B cell (primary cell): ENCODE data around the gene SEMA7A. TPM values are rescaled to one million over a fixed set of nuclear protein-coding genes. Genes with fewer than 3 reads are reported as not detected.
"Not testable (repeated sequence)": the region's sequence is repeated elsewhere in the genome, so short reads cannot be mapped to it uniquely, and the experiment has no call there.

ENCODE experiments used
- ATAC-seq: fragments of 200-7000 bp; cut with Tn5 transposase; one replicate; pipeline ENCODE4 v1.10.0; 2021; ENCODE audit warnings: low read depth, mild to moderate bottlenecking, moderate number of reproducible peaks, moderate library complexity
- CTCF ChIA-PET: fragments of 350-600 bp; sonication (Branson Sonifier 250); formaldehyde crosslinking; loops from one replicate; lab custom pipeline; 2021; ENCODE audit warnings: antibody characterized with exemption, inconsistent platforms; lab: Charles Lee
- POLR2A ChIA-PET: fragments of 350-600 bp; sonication (Branson Sonifier 250); formaldehyde crosslinking; loops from one replicate; lab custom pipeline; 2021; ENCODE audit warnings: antibody characterized with exemption; lab: Charles Lee
- DNase-seq: peaks from one replicate; pipeline ENCODE4 v3.0.0; 2013
- H2AFZ ChIP-seq: 2 replicates; pipeline ENCODE4 v1.6.1; 2012; ENCODE audit warnings: mild to moderate bottlenecking, low read depth, low read length; ENCODE audit not compliant: insufficient read depth, poor library complexity, severe bottlenecking
- H3K27ac ChIP-seq, 2 donors: 1 replicate in 1 of 2; 2 replicates in 1 of 2; pipeline ENCODE4 v1.5.1; 2012 to 2013; ENCODE audit warnings: low read length in 2 of 2, mild to moderate bottlenecking in 2 of 2, moderate library complexity in 1 of 2
- H3K27me3 ChIP-seq, 4 experiments: fragments of 200-600 bp in 1 of 4; sonication (generic) in 1 of 4; replicated peaks in 1 of 4; 1 replicate in 2 of 4; 2 replicates in 2 of 4; pipeline versions ENCODE4 v1.6.1 to v1.7.0; 2013 to 2016; ENCODE audit warnings: low read length in 3 of 4, mild to moderate bottlenecking in 2 of 4, mixed read lengths in 1 of 4, moderate library complexity in 1 of 4; ENCODE audit not compliant: insufficient read depth in 4 of 4, control insufficient read depth in 3 of 4; ENCODE audit errors: control extremely low read depth in 1 of 4
- H3K36me3 ChIP-seq, 2 experiments: replicated peaks in 1 of 2; 1 replicate in 1 of 2; 2 replicates in 1 of 2; pipeline versions ENCODE4 v1.6.1 to v1.7.1; 2013; ENCODE audit warnings: low read length in 1 of 2; ENCODE audit not compliant: insufficient read depth in 2 of 2, control insufficient read depth in 1 of 2; ENCODE audit errors: control extremely low read depth in 1 of 2, extremely low read depth in 1 of 2
- H3K4me1 ChIP-seq, 2 donors: fragments of 200-600 bp in 1 of 2; sonication (generic) in 1 of 2; 1 replicate in 1 of 2; 2 replicates in 1 of 2; pipeline versions ENCODE4 v1.5.1 to v1.6.1; 2013 to 2017; ENCODE audit warnings: low read length in 2 of 2; ENCODE audit not compliant: control insufficient read depth in 2 of 2, insufficient read depth in 2 of 2
- H3K4me2 ChIP-seq: replicated peaks from 2 replicates; pipeline ENCODE3; 2012; ENCODE audit warnings: mild to moderate bottlenecking, low read depth, low read length; ENCODE audit not compliant: poor library complexity, severe bottlenecking
- H3K4me3 ChIP-seq, 5 experiments: fragments of 200-600 bp in 1 of 5; sonication (generic) in 1 of 5; 1 replicate in 3 of 5; 2 replicates in 2 of 5; pipeline versions ENCODE4 v1.5.1 to v1.7.0; 2011 to 2016; ENCODE audit warnings: low read length in 4 of 5, mild to moderate bottlenecking in 4 of 5, low read depth in 2 of 5, control low read depth in 1 of 5, moderate library complexity in 1 of 5; ENCODE audit not compliant: insufficient read depth in 1 of 5; ENCODE audit errors: control extremely low read depth in 1 of 5, extremely low read depth in 1 of 5
- H3K79me2 ChIP-seq: fragments of 200-600 bp; sonication (generic); one replicate; pipeline ENCODE4 v1.6.0; 2016; ENCODE audit warnings: low read length; ENCODE audit not compliant: control insufficient read depth, insufficient read depth
- H3K9ac ChIP-seq: fragments of 200-600 bp; sonication (generic); 2 replicates; pipeline ENCODE4 v1.6.1; 2017; ENCODE audit warnings: mild to moderate bottlenecking, low read length, moderate library complexity
- H3K9me3 ChIP-seq, 3 donors: one replicate each; pipeline versions ENCODE4 v1.6.1 to v1.7.1; 2013; ENCODE audit warnings: low read length in 2 of 3; ENCODE audit not compliant: control insufficient read depth in 2 of 3, insufficient read depth in 1 of 3; ENCODE audit errors: control extremely low read depth in 1 of 3
- H4K20me1 ChIP-seq: 2 replicates; pipeline ENCODE4 v1.6.0; 2012; ENCODE audit warnings: mild to moderate bottlenecking, low read length; ENCODE audit not compliant: insufficient read depth, control insufficient read depth, poor library complexity, severe bottlenecking
- H3K27ac Mint-ChIP-seq: one replicate; pipeline ENCODE4 v1.8.0; 2021; ENCODE audit warnings: mixed read lengths
- H3K27me3 Mint-ChIP-seq: one replicate; pipeline ENCODE4 v1.8.0; 2021; ENCODE audit warnings: mixed read lengths
- H3K4me1 Mint-ChIP-seq: one replicate; pipeline ENCODE4 v1.8.0; 2021; ENCODE audit warnings: mixed read lengths
- H3K4me3 Mint-ChIP-seq: one replicate; pipeline ENCODE4 v1.8.0; 2021; ENCODE audit warnings: mixed read lengths
- H3K9me3 Mint-ChIP-seq: one replicate; pipeline ENCODE4 v1.8.0; 2022; ENCODE audit warnings: mixed read lengths; ENCODE audit not compliant: insufficient read depth
- EZH2 ChIP-seq: IDR thresholded peaks from 2 replicates; pipeline ENCODE4 v1.6.1; 2012; ENCODE audit warnings: borderline replicate concordance, low read depth, mild to moderate bottlenecking, moderate library complexity, low read length; ENCODE audit not compliant: insufficient read depth, poor library complexity, severe bottlenecking
- WGBS: methylation state at CpG from one replicate; pipeline ENCODE4 v1.1.5; 2013; ENCODE audit warnings: missing lambda C conversion rate; ENCODE audit not compliant: insufficient coverage; 5-methylcytosine and 5-hydroxymethylcytosine counted together
- intact Hi-C: fragments of 100-400 bp; cut with micrococcal nuclease; formaldehyde crosslinking; loops from one replicate; pipeline ENCODE4 v1.10.0; 2022
- polyA plus RNA-seq: library from polyadenylated mRNA; depleted of rRNA; stranded (reverse); fragments of >200 nt; gene quantifications from 2 replicates; pipeline ENCODE4 v1.2.3, GENCODE V29; 2012
- total RNA-seq, 2 donors: library from RNA; stranded (reverse); fragments of 120-200 nt in 1 of 2; gene quantifications; 1 replicate in 1 of 2; 2 replicates in 1 of 2; pipeline versions ENCODE4 v1.2.3 to v1.2.4, GENCODE V29; 2013 to 2022
- TF ChIP-seq, protein P1 (sequence below): fragments of 200-600 bp; IDR thresholded peaks from one replicate; pipeline ENCODE4 v1.8.0; 2022; ENCODE audit warnings: antibody characterized with exemption, mild to moderate bottlenecking

The SEMA7A gene
- total and polyA plus RNA-seq, 2 donors (not counting 1 experiment from before 2014, with no cell fraction given): 42.0 to 44.2 TPM

DNA sequence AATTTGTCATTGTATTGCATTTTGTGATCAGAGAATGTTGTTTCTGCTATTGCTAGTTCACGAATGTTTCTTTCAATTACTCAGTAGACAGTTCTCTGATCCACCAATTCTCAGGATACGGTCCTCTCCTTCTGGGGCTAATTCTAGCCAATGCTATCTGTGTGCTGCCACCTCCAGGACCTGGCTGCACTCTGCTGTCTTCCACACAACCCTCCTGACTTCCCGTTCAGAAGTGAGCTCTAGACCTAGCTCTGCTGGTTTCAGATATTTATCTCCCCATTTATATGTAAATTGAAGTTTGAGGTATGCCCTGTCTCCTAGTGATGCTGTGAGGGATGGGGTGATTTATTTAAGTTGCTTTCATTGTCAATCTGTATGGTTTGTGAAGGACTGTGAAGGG lies 48.9 kb upstream of the SEMA7A start:
- Histone ChIP-seq H3K4me3 (no peak overlapping the region), H2AFZ (no peak overlapping the region), H3K4me2 (no peak overlapping the region), H3K9me3 (no peaks in the 10 kb centered on the region), H3K27ac (no peak overlapping the region), H3K4me1 (no peaks in the 10 kb centered on the region), H3K79me2 (no peaks in the 10 kb centered on the region), H3K9ac (no peak overlapping the region), H3K27me3 (no peaks in the 10 kb centered on the region), H3K36me3 (peaks cover 0 to 2% of the 10 kb centered on the region in 2 experiments), H4K20me1 (no peaks in the 10 kb centered on the region)
- TF ChIP-seq, protein P1, sequence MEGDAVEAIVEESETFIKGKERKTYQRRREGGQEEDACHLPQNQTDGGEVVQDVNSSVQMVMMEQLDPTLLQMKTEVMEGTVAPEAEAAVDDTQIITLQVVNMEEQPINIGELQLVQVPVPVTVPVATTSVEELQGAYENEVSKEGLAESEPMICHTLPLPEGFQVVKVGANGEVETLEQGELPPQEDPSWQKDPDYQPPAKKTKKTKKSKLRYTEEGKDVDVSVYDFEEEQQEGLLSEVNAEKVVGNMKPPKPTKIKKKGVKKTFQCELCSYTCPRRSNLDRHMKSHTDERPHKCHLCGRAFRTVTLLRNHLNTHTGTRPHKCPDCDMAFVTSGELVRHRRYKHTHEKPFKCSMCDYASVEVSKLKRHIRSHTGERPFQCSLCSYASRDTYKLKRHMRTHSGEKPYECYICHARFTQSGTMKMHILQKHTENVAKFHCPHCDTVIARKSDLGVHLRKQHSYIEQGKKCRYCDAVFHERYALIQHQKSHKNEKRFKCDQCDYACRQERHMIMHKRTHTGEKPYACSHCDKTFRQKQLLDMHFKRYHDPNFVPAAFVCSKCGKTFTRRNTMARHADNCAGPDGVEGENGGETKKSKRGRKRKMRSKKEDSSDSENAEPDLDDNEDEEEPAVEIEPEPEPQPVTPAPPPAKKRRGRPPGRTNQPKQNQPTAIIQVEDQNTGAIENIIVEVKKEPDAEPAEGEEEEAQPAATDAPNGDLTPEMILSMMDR: no peak
- no peak for TF ChIP-seq EZH2
- H3K9me3 Mint-ChIP-seq: no peaks in the 10 kb centered on the region
- no peak overlapping the region for H3K4me3 Mint-ChIP-seq
- ChIA-PET CTCF (interaction anchor here (0.7 to 1.2 kb wide), 2 partner anchors 77 to 139 kb away, joined by 3 to 4 read pairs; no protein-coding TSS in a partner anchor), POLR2A (no interaction called here)
- H3K27me3 Mint-ChIP-seq: no peaks in the 10 kb centered on the region
- no CpG with 5 or more reads among the region's 3 CpGs for WGBS
- no peaks in the 10 kb centered on the region for H3K4me1 Mint-ChIP-seq
- intact Hi-C loops: no loop called here
- DNase-seq: no peak
- no peak overlapping the region for H3K27ac Mint-ChIP-seq
- ATAC-seq: no peak

GRCh38 chr15:74480364-74480763 lies 46.6 kb upstream of the SEMA7A start:
- POLR2A ChIA-PET, H3K4me2 ChIP-seq, intact Hi-C loops, H4K20me1 ChIP-seq, H3K27ac ChIP-seq, DNase-seq, H3K36me3 ChIP-seq, H3K4me3 Mint-ChIP-seq, H3K9ac ChIP-seq, H3K4me1 Mint-ChIP-seq, H2AFZ ChIP-seq, H3K9me3 Mint-ChIP-seq, H3K27me3 Mint-ChIP-seq, H3K27ac Mint-ChIP-seq, H3K4me1 ChIP-seq, H3K79me2 ChIP-seq, H3K4me3 ChIP-seq, ATAC-seq, H3K27me3 ChIP-seq, H3K9me3 ChIP-seq: not testable (repeated sequence)
- CTCF ChIA-PET: interaction anchor here (1.9 kb wide), 1 partner anchor 9 kb away, joined by 4 read pairs; no protein-coding TSS in a partner anchor
- 94% methylated on average over 13 of the region's 27 CpGs for WGBS

DNA sequence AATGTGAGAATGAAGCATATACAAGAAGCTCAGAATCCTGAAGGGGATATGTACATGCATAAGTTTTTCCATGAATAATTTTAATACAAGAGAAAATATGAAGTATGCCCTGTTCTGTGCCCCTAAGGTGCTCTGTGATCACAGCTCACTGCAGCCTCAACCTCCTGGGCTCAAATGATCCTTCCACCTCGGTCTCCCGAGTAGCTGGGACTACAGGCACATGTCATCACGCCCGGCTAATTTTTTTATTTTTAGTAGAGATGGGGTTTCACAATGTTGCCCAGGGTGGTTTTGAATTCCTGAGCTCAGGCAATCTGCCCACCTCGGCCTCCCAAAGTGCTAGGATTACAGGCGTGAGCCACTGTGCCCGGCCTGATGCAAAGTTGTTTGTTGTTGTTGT lies 37.9 kb upstream of the SEMA7A start:
- H3K27ac ChIP-seq, H3K27ac Mint-ChIP-seq, H2AFZ ChIP-seq, H3K27me3 ChIP-seq, H3K4me3 ChIP-seq, ATAC-seq, H3K27me3 Mint-ChIP-seq, DNase-seq, POLR2A ChIA-PET, H3K4me1 Mint-ChIP-seq, H3K9me3 Mint-ChIP-seq, H3K79me2 ChIP-seq, H3K9me3 ChIP-seq, H3K4me3 Mint-ChIP-seq, H3K4me1 ChIP-seq, H4K20me1 ChIP-seq, H3K9ac ChIP-seq, H3K4me2 ChIP-seq, intact Hi-C loops: not testable (repeated sequence)
- CTCF ChIA-PET: interaction anchor here (1.4 to 1.5 kb wide), 2 partner anchors 17 to 89 kb away, joined by 3 to 4 read pairs; no protein-coding TSS in a partner anchor
- H3K36me3 ChIP-seq: peaks cover 0 to 32% of the 10 kb centered on the region in 2 experiments
- 98% methylated on average over 7 of the region's 7 CpGs for WGBS
